WTC11 (cell line): ENCODE data around the gene ZNF827.

Source experiments
- ATF3 ChIP-seq: sonication (generic); formaldehyde crosslinking; conservative IDR thresholded peaks from 2 replicates; pipeline ENCODE4 v1.8.1; 2022; ENCODE audit warnings: mild to moderate bottlenecking, missing genetic modification reagents
- CTCF ChIP-seq: fragments of 200-600 bp; IDR thresholded peaks from 2 replicates; pipeline ENCODE4 v1.8.0; 2022; ENCODE audit warnings: antibody characterized with exemption
- ELF4 ChIP-seq: sonication (generic); formaldehyde crosslinking; IDR thresholded peaks from 2 replicates; pipeline ENCODE4 v1.8.1; 2022; ENCODE audit warnings: low read depth, mild to moderate bottlenecking, moderate library complexity, missing genetic modification reagents
- JUN ChIP-seq: sonication (generic); formaldehyde crosslinking; IDR thresholded peaks from 2 replicates; pipeline ENCODE4 v1.8.0; 2023; ENCODE audit warnings: mild to moderate bottlenecking, missing genetic modification reagents
- MAX ChIP-seq: sonication (generic); formaldehyde crosslinking; IDR thresholded peaks from 2 replicates; pipeline ENCODE4 v1.8.0; 2022; ENCODE audit warnings: mild to moderate bottlenecking, missing genetic modification reagents
- NFYB ChIP-seq: sonication (generic); formaldehyde crosslinking; conservative IDR thresholded peaks from 2 replicates; pipeline ENCODE4 v1.8.0; 2022; ENCODE audit warnings: low read depth, missing genetic modification reagents
- NR2C2 ChIP-seq: sonication (generic); formaldehyde crosslinking; IDR thresholded peaks from 2 replicates; pipeline ENCODE4 v1.8.0; 2022; ENCODE audit warnings: mild to moderate bottlenecking, missing genetic modification reagents
- SP1 ChIP-seq: sonication (generic); formaldehyde crosslinking; conservative IDR thresholded peaks from 2 replicates; pipeline ENCODE4 v1.8.1; 2022; ENCODE audit warnings: missing genetic modification reagents
- TEAD1 ChIP-seq: sonication (generic); formaldehyde crosslinking; IDR thresholded peaks from 2 replicates; pipeline ENCODE4 v1.8.0; 2022; ENCODE audit warnings: mild to moderate bottlenecking, missing genetic modification reagents
- TEAD4 ChIP-seq: sonication (generic); formaldehyde crosslinking; IDR thresholded peaks from 2 replicates; pipeline ENCODE4 v1.8.0; 2022; ENCODE audit warnings: mild to moderate bottlenecking, missing genetic modification reagents
- USF1 ChIP-seq: sonication (generic); formaldehyde crosslinking; IDR thresholded peaks from 2 replicates; pipeline ENCODE4 v1.8.0; 2022; ENCODE audit warnings: mild to moderate bottlenecking, missing genetic modification reagents
- USF2 ChIP-seq: sonication (generic); formaldehyde crosslinking; IDR thresholded peaks from 2 replicates; pipeline ENCODE4 v1.8.1; 2023; ENCODE audit warnings: mild to moderate bottlenecking, missing genetic modification reagents, moderate library complexity
- ZNF138 ChIP-seq: sonication (generic); formaldehyde crosslinking; conservative IDR thresholded peaks from 2 replicates; pipeline ENCODE4 v1.8.1; 2022; ENCODE audit warnings: mild to moderate bottlenecking, moderate library complexity, missing genetic modification reagents
- ZSCAN18 ChIP-seq: fragments of 250-450 bp; sonication (Bioruptor Pico); IDR thresholded peaks from 2 replicates; pipeline ENCODE4 v2.1.2; 2022; ENCODE audit warnings: mild to moderate bottlenecking, moderate library complexity

- no peak for TF ChIP-seq CTCF
- no peak for TF ChIP-seq NR2C2 (CRISPR knock-in tag)
- TF ChIP-seq MAX (CRISPR knock-in tag): no peak
- TF ChIP-seq USF2 (CRISPR knock-in tag): no peak
- no peak for TF ChIP-seq SP1
- no peak for TF ChIP-seq ZNF138 (CRISPR knock-in tag)
- TF ChIP-seq ZSCAN18: no peak
- no peak for TF ChIP-seq ELF4 (CRISPR knock-in tag)
- TF ChIP-seq JUN (CRISPR knock-in tag): no peak
- no peak for TF ChIP-seq USF1 (CRISPR knock-in tag)
- TF ChIP-seq NFYB (CRISPR knock-in tag): no peak
- TF ChIP-seq ATF3 (CRISPR knock-in tag): no peak
- TF ChIP-seq TEAD1: no peak
- TF ChIP-seq TEAD4: no peak
Measured at GRCh38 chr4:145979160-145979559, 40.5 kb upstream of the ZNF827 start.
